ENCODE measurements around the gene PERCC1.
"Not testable (repeated sequence)": the region's sequence is repeated elsewhere in the genome, so short reads cannot be mapped to it uniquely, and the experiment has no call there.

PERCC1 gene

DNA sequence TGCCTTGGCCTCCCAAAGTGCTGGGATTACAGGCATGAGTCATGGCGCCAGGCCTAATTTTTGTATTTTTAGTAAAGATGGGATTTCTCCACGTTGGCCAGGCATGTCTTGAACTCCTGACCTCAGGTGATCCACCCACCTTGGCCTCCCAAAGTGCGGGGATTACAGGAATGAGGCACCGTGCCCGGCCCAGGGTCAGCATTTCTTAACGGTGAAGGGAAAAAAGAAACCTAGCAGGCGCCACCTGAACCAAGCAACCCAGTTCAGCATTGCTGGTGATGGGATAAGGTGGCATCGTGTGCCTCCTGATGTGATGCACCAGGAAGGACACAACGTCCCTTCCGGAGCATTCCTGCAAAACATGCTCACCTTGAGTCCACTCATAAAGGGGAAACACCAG is 46.2 kb downstream of the PERCC1 start:
- no peak for DNase-seq
- in situ Hi-C loops (cut with MboI; ENCODE audit: low pct_unique_long_range_greater_than_20kb, low sequenced_read_pairs): no loop called here

DNA sequence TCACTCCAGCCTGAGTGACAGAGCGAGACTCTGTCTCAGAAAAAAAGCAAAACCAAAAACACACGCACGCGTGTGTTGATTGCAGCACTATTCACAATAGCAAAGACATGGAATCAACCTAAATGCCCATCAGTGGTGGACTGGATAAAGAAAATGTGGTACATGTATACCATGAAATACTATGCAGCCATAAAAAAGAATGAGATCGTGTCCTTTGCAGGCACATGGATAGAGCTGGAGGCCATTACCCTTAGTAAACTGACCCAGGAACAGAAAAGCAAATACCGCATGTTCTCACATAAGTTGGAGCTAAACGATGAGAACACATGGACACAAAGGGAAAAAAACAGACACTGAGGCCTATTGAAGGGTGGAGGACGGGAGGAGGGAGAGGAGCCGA is 48.1 kb downstream of the PERCC1 start:
- DNase-seq; in situ Hi-C loops (cut with MboI; ENCODE audit: low pct_unique_long_range_greater_than_20kb, low sequenced_read_pairs): not testable (repeated sequence)

DNA sequence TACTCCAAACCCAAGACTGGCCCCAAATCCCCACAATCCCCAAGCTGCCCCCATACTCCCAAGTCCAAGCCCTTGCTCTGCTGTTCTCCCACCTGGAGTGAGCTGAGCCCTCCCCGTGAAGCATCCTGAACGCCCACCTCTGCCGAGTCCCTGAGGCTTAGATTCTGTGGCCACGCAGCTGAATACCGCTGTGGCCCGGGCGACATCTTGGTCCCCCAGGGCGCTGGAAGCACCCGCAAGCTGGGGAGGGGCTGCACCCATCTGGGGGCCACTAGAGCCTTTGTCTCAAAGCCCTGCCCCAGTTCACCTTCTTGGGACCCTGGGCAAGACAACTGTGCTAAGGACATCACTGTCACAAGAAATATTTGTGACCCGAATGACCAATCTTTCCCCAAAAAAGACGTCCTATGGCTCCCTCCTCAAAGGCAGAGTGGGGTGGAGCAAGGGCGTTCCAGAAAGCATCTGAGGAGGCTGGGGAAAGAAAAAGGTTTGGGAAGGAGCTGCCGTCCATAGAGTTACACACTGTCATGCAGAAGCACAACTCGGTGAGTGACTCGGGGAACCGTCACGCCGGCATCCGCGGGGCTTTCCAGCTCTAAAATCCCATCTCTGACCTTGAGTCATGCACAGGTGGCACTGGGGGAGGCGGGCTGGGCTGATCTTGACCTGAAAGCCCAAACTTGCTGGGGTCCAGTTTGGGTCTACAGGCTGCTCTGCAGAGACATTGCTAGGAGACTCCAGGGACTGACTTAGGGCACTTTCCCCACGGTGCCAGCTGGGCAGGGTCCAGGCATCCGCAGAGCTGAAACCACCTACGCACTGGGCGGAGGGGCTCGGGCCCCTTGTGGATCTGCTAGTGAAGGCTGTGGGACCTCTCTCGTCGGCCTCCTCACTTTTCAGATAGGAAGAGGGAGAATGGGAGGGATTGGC is 51.3 kb downstream of the PERCC1 start:
- DNase-seq: no peak
- in situ Hi-C loops (cut with MboI; ENCODE audit: low pct_unique_long_range_greater_than_20kb, low sequenced_read_pairs): no loop called here
